SK-MEL-5 (cell line): Measurements from ENCODE around the gene ALKBH8. TPM values are rescaled to one million over a fixed set of nuclear protein-coding genes. Genes with fewer than 3 reads are reported as not detected.
"Not testable (repeated sequence)": the region's sequence is repeated elsewhere in the genome, so short reads cannot be mapped to it uniquely, and the experiment has no call there.

ENCODE experiments used
- DNase-seq: peaks from one replicate; pipeline ENCODE4 v3.0.0-alpha.2; 2016; ENCODE audit warnings: low read depth, low spot score
- in situ Hi-C: cut with HindIII; loops from 2 replicates; pipeline ENCODE4 v1.10.0; 2016; ENCODE audit warnings: low sequenced_read_pairs, high pct_unique_total_duplicates, low pct_unique_long_range_greater_than_20kb
- total RNA-seq: library from RNA; depleted of rRNA; stranded (reverse); fragments of >200 nt; shearing (Covaris generic); gene quantifications from 2 replicates; pipeline ENCODE4 v1.2.3, GENCODE V29; 2014; rRNA removed

The ALKBH8 gene
- total RNA-seq, 1 experiment from 2014 or later, result 5.9 TPM

- in situ Hi-C loops, result no loop called here
- no peak for DNase-seq
Observed at GRCh38 chr11:107472966-107473365, 92.6 kb downstream of the ALKBH8 start.

GRCh38 chr11:107468596-107468995, 96.9 kb downstream of the ALKBH8 start:
- DNase-seq, result no peak
- in situ Hi-C loops, result no loop called here

GRCh38 chr11:107467696-107468095, 97.8 kb downstream of the ALKBH8 start:
- in situ Hi-C loops, result no loop called here
- no peak for DNase-seq

- DNase-seq, in situ Hi-C loops: not testable (repeated sequence)
Observed at GRCh38 chr11:107466275-107466866, 99.2 kb downstream of the ALKBH8 start.

- peak; percentile 94 for DNase-seq
- in situ Hi-C loops, result no loop called here
Observed at GRCh38 chr11:107457558-107458271, 107.8 kb downstream of the ALKBH8 start, which contains the start of gene CWF19L2. Gene CWF19L2, minus strand, starts transcription at chr11:107457825. Its CDS starts 9 bp downstream, at chr11:107457816.

- DNase-seq, result peak; percentile 2
- in situ Hi-C loops, result no loop called here
Observed at GRCh38 chr11:107457205-107457557, 108.4 kb downstream of the ALKBH8 start.

- in situ Hi-C loops, result no loop called here
- no peak for DNase-seq
Observed at GRCh38 chr11:107453594-107454286, 111.8 kb downstream of the ALKBH8 start.

Other genes with a start within 250 kb of the ALKBH8 start
- gene CWF19L2, start 107.9 kb downstream of the ALKBH8 start, total RNA-seq, result 9.0 and 10.0 TPM in 2 replicates
- gene ELMOD1, start 25.4 kb upstream of the ALKBH8 start, total RNA-seq, result 0.56 and 0.77 TPM in 2 replicates
- not detected in 2 replicates for gene SLN, start 146.3 kb upstream of the ALKBH8 start, total RNA-seq